GM23248 (cell line): Measurements from ENCODE around the gene SKAP2. TPM values are rescaled to one million over a fixed set of nuclear protein-coding genes. Genes with fewer than 3 reads are reported as not detected.

Source experiments
- DNase-seq: peaks from one replicate; pipeline ENCODE4 v3.0.0-alpha.2; 2015
- H2AFZ ChIP-seq: fragments of 200-600 bp; sonication (generic); 2 replicates; pipeline ENCODE4 v1.6.1; 2016; ENCODE audit warnings: antibody characterized with exemption
- H3F3A ChIP-seq: fragments of 200-600 bp; sonication (generic); 2 replicates; pipeline ENCODE4 v1.6.1; 2016; ENCODE audit warnings: mild to moderate bottlenecking, antibody characterized with exemption, mixed run types; ENCODE audit not compliant: insufficient read depth
- H3K27ac ChIP-seq: fragments of 200-600 bp; sonication (generic); 2 replicates; pipeline ENCODE4 v1.5.1; 2016; ENCODE audit warnings: mild to moderate bottlenecking
- H3K27me3 ChIP-seq: fragments of 200-600 bp; sonication (generic); replicated peaks from 2 replicates; pipeline ENCODE4 v1.6.1; 2016; ENCODE audit warnings: mild to moderate bottlenecking; ENCODE audit not compliant: insufficient read depth
- H3K36me3 ChIP-seq: fragments of 200-600 bp; sonication (generic); 2 replicates; pipeline ENCODE4 v1.6.1; 2016; ENCODE audit warnings: low read depth, mild to moderate bottlenecking
- H3K4me1 ChIP-seq: fragments of 200-600 bp; sonication (generic); 2 replicates; pipeline ENCODE4 v1.6.1; 2016; ENCODE audit warnings: mild to moderate bottlenecking; ENCODE audit not compliant: insufficient read depth
- H3K4me2 ChIP-seq: fragments of 200-600 bp; sonication (generic); one replicate; pipeline ENCODE4 v1.6.1; 2016; ENCODE audit warnings: mild to moderate bottlenecking; ENCODE audit not compliant: unreplicated experiment
- H3K4me3 ChIP-seq: fragments of 200-600 bp; sonication (generic); 2 replicates; pipeline ENCODE4 v1.5.1; 2016; ENCODE audit warnings: mild to moderate bottlenecking
- H3K79me2 ChIP-seq: fragments of 200-600 bp; sonication (generic); 2 replicates; pipeline ENCODE4 v1.6.1; 2016; ENCODE audit warnings: mild to moderate bottlenecking; ENCODE audit not compliant: insufficient read depth
- H3K9ac ChIP-seq: fragments of 200-600 bp; sonication (generic); 2 replicates; pipeline ENCODE4 v1.6.1; 2016; ENCODE audit warnings: mild to moderate bottlenecking
- H3K9me2 ChIP-seq: fragments of 200-600 bp; sonication (generic); 2 replicates; pipeline ENCODE4 v1.6.1; 2016; ENCODE audit warnings: mixed run types, mild to moderate bottlenecking, moderate library complexity; ENCODE audit not compliant: insufficient read depth
- H3K9me3 ChIP-seq: fragments of 200-600 bp; sonication (generic); one replicate; pipeline ENCODE4 v1.6.1; 2017; ENCODE audit warnings: low read depth
- H4K20me1 ChIP-seq: fragments of 200-600 bp; sonication (generic); 2 replicates; pipeline ENCODE4 v1.6.0; 2016; ENCODE audit not compliant: insufficient read depth
- EZH2 ChIP-seq: fragments of 200-600 bp; sonication (generic); IDR thresholded peaks from 2 replicates; pipeline ENCODE4 v1.6.1; 2018; ENCODE audit warnings: antibody characterized with exemption, mild to moderate bottlenecking; ENCODE audit not compliant: insufficient read depth, poor library complexity, severe bottlenecking
- EZH2phosphoT487 ChIP-seq: fragments of 200-600 bp; sonication (generic); IDR thresholded peaks from 2 replicates; pipeline ENCODE4 v1.6.1; 2018; ENCODE audit warnings: antibody characterized with exemption, moderate library complexity, mild to moderate bottlenecking, low read depth; ENCODE audit not compliant: insufficient read depth
- WGBS, 2 experiments: methylation state at CpG; one replicate each; pipeline ENCODE4 v1.1.6; 2015 to 2017; ENCODE audit warnings: low lambda C conversion rate in 2 of 2, low coverage in 1 of 2; ENCODE audit errors: missing lambda C conversion rate in 2 of 2; 5-methylcytosine and 5-hydroxymethylcytosine counted together
- in situ Hi-C: fragments of 300-500 bp; cut with MboI; formaldehyde crosslinking; loops from 2 replicates; pipeline ENCODE4 v1.15.0; 2020
- polyA plus RNA-seq: library from polyadenylated mRNA; unstranded; fragments of >200 nt; fragmentation: Nextera tagmentation; extraction: Ambion mirVana; gene quantifications from 2 replicates; pipeline ENCODE4 v1.2.1, GENCODE V29; 2016
- total RNA-seq: library from RNA; depleted of rRNA; stranded (reverse); fragments of >200 nt; shearing (Covaris generic); gene quantifications from 2 replicates; pipeline ENCODE4 v1.2.3, GENCODE V29; 2014

The SKAP2 gene
- total and polyA plus RNA-seq, 2 experiments from 2014 or later: 18.7 to 28.9 TPM

DNA sequence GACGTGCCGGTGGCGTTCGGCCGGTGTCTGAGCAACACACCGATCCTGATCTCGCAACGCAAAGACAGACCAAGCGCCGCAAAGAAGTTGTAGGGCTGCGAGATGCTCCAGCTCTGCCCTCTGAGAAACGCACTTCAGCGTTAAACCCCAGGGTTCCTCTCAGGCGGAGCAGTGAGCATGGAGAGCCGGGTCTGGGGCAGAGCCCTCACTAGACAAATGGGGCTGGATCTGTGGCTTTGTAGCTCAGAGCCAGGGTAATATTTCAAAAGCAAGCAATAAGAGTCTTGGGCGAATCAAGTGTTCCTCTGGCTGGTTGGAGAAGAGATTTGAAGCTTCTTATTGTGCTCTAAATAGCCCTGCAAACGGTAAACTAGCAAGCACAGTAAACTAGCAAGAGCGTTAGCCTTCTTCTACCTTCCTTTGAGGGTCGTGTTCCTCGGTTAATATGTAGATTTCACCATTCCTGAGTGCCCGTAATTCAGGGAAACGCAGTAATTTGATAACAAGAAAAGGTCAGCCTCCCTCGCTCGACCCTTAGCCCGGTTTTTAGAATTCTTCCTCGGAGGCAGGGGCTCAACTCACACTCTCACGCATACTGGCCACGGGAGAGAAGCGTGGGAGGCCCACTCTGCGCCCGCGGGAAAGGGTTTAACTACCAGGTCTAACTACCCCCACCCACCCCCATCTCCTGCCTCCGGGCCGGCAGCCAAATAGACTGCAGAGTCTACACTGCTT, 6.7 kb downstream of the SKAP2 start:
- Histone ChIP-seq H3K4me3 (no peak overlapping the region), H3K79me2 (peaks cover 67% of the 10 kb centered on the region), H3K27ac (no peak overlapping the region), H3K36me3 (no peaks in the 10 kb centered on the region), H3K4me2 (no peak overlapping the region), H3K4me1 (0 out of 2 replicates have a peak, but pooled peaks cover 11% of the 10 kb centered on the region), H3K9ac (no peak overlapping the region), H2AFZ (peak overlapping the region; percentile 56), H4K20me1 (no peaks in the 10 kb centered on the region), H3F3A (no peaks in the 10 kb centered on the region), H3K9me2 (no peaks in the 10 kb centered on the region), H3K9me3 (no peaks in the 10 kb centered on the region), H3K27me3 (no peaks in the 10 kb centered on the region)
- in situ Hi-C loops: loop anchor here (10.0 kb wide), 2 partner anchors 247 to 297 kb away; partner anchors contain the start of genes HOXA2, HOXA3 and HOXA7
- WGBS, 2 experiments: 77 to 78% methylated on average over 34 of the region's 34 CpGs
- TF ChIP-seq EZH2phosphoT487: no peak
- no peak for TF ChIP-seq EZH2
- no peak for DNase-seq

DNA sequence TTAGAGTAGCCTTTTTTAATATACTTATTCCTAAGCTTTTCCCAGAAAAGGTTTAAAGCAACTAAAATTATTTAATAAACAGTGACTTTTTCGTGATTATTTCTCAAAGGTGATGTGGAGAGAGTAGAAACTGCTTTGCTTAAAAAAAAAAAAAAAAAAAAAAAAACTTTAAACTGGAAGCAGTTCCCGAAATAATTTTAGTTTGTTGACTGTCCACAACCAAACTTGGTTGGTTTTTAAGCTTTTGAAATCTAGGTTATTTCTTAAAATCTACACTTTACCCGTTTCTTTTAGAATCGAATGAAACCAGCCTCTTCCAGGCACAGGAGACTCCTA, 7.3 kb downstream of the SKAP2 start:
- Histone ChIP-seq H3F3A (no peaks in the 10 kb centered on the region), H3K27me3 (no peaks in the 10 kb centered on the region), H3K9ac (no peak overlapping the region), H3K36me3 (no peaks in the 10 kb centered on the region), H3K9me2 (no peaks in the 10 kb centered on the region), H3K27ac (no peak overlapping the region), H3K9me3 (no peaks in the 10 kb centered on the region), H3K4me1 (0 out of 2 replicates have a peak, but pooled peaks cover 9% of the 10 kb centered on the region), H4K20me1 (no peaks in the 10 kb centered on the region), H2AFZ (peak overlapping the region; percentile 56), H3K4me2 (no peak overlapping the region), H3K4me3 (no peak overlapping the region), H3K79me2 (peaks cover 62% of the 10 kb centered on the region)
- no peak for DNase-seq
- TF ChIP-seq EZH2phosphoT487 (no peak), EZH2 (no peak)
- 47 to 48% methylated on average over 4 of the region's 4 CpGs for WGBS, 2 experiments
- in situ Hi-C loops: loop anchor here (10.0 kb wide), 2 partner anchors 248 to 298 kb away; partner anchors contain the start of genes HOXA2, HOXA3 and HOXA7

GRCh38 chr7:26856176-26856985, 8.0 kb downstream of the SKAP2 start:
- Histone ChIP-seq H3K9me3 (no peaks in the 10 kb centered on the region), H3K9ac (0 out of 2 replicates have a peak overlapping the region, but pooled peaks have one; percentile 5), H3K9me2 (no peaks in the 10 kb centered on the region), H2AFZ (peak overlapping the region; percentile 56), H3K4me2 (peak overlapping the region; percentile 6), H3K79me2 (peaks cover 54% of the 10 kb centered on the region), H3K4me3 (no peak overlapping the region), H3F3A (no peaks in the 10 kb centered on the region), H3K36me3 (no peaks in the 10 kb centered on the region), H3K27me3 (no peaks in the 10 kb centered on the region), H3K27ac (no peak overlapping the region), H4K20me1 (no peaks in the 10 kb centered on the region), H3K4me1 (0 out of 2 replicates have a peak, but pooled peaks cover 9% of the 10 kb centered on the region)
- in situ Hi-C loops: loop anchor here (10.0 kb wide), 2 partner anchors 248 to 298 kb away; partner anchors contain the start of genes HOXA2, HOXA3 and HOXA7
- peak; percentile 46 for DNase-seq
- 53 to 64% methylated on average over 3 of the region's 3 CpGs for WGBS, 2 experiments
- no peak for TF ChIP-seq EZH2phosphoT487
- no peak for TF ChIP-seq EZH2
